ENCODE results near the gene HS6ST3.

DNA sequence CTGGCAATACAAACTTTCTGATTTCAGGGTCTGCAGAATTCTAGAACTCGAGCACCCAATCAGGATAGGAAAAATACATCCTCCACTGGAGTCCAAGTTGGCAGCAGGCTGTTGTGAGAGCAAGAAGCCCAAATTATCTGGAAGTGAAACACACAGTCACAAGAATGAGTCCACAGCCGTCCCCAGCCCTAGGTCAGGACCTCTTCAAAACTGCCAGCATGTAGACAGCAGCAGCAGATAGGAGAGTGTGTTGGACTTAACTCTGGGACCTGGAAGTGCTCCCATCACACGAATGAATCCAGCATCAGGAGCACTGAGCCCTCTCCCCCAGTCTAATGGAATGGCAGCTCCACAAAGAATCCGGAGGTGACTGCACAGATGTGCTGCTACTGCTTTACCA lies 483.7 kb downstream of the HS6ST3 start:
- no peak for TF ChIP-seq EZH2 (IDR thresholded peaks at IDR 0.05; ENCODE audit: borderline replicate concordance, low read depth, low read length, severe bottlenecking)
- TF ChIP-seq, protein P1, sequence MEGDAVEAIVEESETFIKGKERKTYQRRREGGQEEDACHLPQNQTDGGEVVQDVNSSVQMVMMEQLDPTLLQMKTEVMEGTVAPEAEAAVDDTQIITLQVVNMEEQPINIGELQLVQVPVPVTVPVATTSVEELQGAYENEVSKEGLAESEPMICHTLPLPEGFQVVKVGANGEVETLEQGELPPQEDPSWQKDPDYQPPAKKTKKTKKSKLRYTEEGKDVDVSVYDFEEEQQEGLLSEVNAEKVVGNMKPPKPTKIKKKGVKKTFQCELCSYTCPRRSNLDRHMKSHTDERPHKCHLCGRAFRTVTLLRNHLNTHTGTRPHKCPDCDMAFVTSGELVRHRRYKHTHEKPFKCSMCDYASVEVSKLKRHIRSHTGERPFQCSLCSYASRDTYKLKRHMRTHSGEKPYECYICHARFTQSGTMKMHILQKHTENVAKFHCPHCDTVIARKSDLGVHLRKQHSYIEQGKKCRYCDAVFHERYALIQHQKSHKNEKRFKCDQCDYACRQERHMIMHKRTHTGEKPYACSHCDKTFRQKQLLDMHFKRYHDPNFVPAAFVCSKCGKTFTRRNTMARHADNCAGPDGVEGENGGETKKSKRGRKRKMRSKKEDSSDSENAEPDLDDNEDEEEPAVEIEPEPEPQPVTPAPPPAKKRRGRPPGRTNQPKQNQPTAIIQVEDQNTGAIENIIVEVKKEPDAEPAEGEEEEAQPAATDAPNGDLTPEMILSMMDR (IDR thresholded peaks at IDR 0.05; ENCODE audit: borderline replicate concordance, extremely low read depth, low read length, poor library complexity, severe bottlenecking): no peak

All from DND-41 (cell line).